ENCODE results near the gene CDKAL1.
"Not testable (repeated sequence)": the region's sequence is repeated elsewhere in the genome, so short reads cannot be mapped to it uniquely, and the experiment has no call there.

CDKAL1 gene

GRCh38 chr6:21230536-21230935 lies 696.3 kb downstream of the CDKAL1 start:
- DNase-seq = no peak

GRCh38 chr6:21235162-21235561 lies 700.9 kb downstream of the CDKAL1 start:
- no peak for DNase-seq

- DNase-seq = no peak
These were observed 704.0 kb downstream of the CDKAL1 start for GRCh38 chr6:21238208-21238607.

GRCh38 chr6:21240709-21241108 lies 706.5 kb downstream of the CDKAL1 start:
- DNase-seq = no peak

- DNase-seq = no peak
These were observed 707.2 kb downstream of the CDKAL1 start for GRCh38 chr6:21241231-21242130.

- no peak for DNase-seq
These were observed 710.7 kb downstream of the CDKAL1 start for GRCh38 chr6:21244897-21245470.

GRCh38 chr6:21245488-21245887 lies 711.2 kb downstream of the CDKAL1 start:
- no peak for DNase-seq

GRCh38 chr6:21246075-21246474 lies 711.8 kb downstream of the CDKAL1 start:
- DNase-seq = no peak

- DNase-seq = not testable (repeated sequence)
These were observed 720.2 kb downstream of the CDKAL1 start for GRCh38 chr6:21254460-21254859.

- no peak for DNase-seq
These were observed 721.9 kb downstream of the CDKAL1 start for GRCh38 chr6:21256197-21256596.

- no peak for DNase-seq
These were observed 722.9 kb downstream of the CDKAL1 start for GRCh38 chr6:21257125-21257524.

GRCh38 chr6:21258665-21259064 lies 724.4 kb downstream of the CDKAL1 start:
- DNase-seq = no peak

GRCh38 chr6:21259660-21260059 lies 725.4 kb downstream of the CDKAL1 start:
- no peak for DNase-seq

GRCh38 chr6:21262504-21262903 lies 728.2 kb downstream of the CDKAL1 start:
- DNase-seq = no peak

- DNase-seq = peak; percentile 88
These were observed 729.5 kb downstream of the CDKAL1 start for GRCh38 chr6:21263531-21264287.

- DNase-seq = peak; percentile 88
These were observed 730.2 kb downstream of the CDKAL1 start for GRCh38 chr6:21264288-21265033.

GRCh38 chr6:21265034-21265729 lies 730.9 kb downstream of the CDKAL1 start:
- DNase-seq = no peak

- no peak for DNase-seq
These were observed 731.4 kb downstream of the CDKAL1 start for GRCh38 chr6:21265730-21266044.

- DNase-seq = no peak
These were observed 736.5 kb downstream of the CDKAL1 start for GRCh38 chr6:21270636-21271201.

- DNase-seq = no peak
These were observed 737.3 kb downstream of the CDKAL1 start for GRCh38 chr6:21271428-21272155.

GRCh38 chr6:21273451-21273850 lies 739.2 kb downstream of the CDKAL1 start:
- no peak for DNase-seq

Measured in NCI-H510A treated with DMSO at 0.1 percent for 48 hours (cell line).